SIG-M5 (cell line): ENCODE data around the gene CPEB3.
"Not testable (repeated sequence)": the region's sequence is repeated elsewhere in the genome, so short reads cannot be mapped to it uniquely, and the experiment has no call there.

Source experiments
- DNase-seq: peaks from one replicate; lab custom pipeline; 2025; lab: John Stamatoyannopoulos, UW

Gene CPEB3

GRCh38 chr10:92102601-92103213, 188.2 kb downstream of the CPEB3 start:
- DNase-seq: no peak

DNA sequence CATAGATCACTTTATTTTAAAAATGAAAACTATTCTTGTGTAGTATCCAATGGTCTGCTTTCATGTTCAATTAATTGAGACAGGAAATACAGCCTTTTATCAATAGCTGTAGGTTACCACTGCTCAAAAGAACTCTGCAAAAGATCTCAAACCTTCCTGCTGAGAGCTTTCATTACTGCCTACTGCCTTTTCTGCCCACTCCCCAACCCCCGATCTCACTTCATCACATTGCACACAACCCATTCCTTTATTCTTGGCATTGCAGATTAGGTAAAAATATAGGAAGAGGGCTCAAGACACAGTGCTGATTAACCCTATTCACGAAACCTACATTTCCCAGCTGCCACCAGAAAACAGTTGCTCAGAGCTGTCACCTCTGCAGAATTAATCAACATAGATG, 195.9 kb downstream of the CPEB3 start:
- DNase-seq: no peak

- DNase-seq: no peak
Measured at GRCh38 chr10:92091965-92092364, 198.9 kb downstream of the CPEB3 start.

DNA sequence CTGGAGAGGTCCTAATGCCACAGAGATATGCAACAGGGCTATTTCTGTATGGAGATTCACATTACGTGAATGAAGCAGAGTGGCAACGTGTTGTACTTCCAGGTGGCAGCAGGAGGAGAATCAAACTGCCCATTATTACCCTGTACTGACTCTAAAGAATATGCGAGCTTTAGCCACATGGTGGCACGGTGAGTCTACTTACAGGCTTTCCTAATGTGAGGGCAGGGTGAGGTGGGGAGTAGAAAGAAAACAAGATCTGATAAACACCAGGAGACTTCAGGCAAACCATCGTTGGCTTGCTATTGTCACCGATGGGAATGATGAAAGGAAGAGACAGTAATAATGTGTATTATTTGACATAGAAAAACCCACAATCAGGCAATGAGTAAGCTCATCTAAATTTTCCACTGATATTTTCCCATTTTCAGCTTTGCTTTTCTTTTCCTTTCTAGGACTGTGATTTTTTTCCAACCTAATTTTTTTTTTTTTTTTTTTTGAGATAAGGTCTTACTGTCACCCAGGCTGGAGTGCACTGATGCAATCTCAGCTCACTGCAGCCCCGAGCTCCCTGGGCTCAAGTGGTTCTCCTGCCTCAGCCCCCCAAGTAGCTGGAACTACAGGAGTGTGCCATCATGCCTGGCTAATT, 203.0 kb downstream of the CPEB3 start:
- DNase-seq: peak; percentile 22

- no peak for DNase-seq
Measured at GRCh38 chr10:92082583-92083280, 208.1 kb downstream of the CPEB3 start.

GRCh38 chr10:92081641-92082040, 209.2 kb downstream of the CPEB3 start:
- DNase-seq: no peak

- DNase-seq: no peak
Measured at GRCh38 chr10:92080244-92080643, 210.6 kb downstream of the CPEB3 start.

- DNase-seq: no peak
Measured at GRCh38 chr10:92079003-92079402, 211.9 kb downstream of the CPEB3 start.

- no peak for DNase-seq
Measured at GRCh38 chr10:92076722-92077121, 214.2 kb downstream of the CPEB3 start.

GRCh38 chr10:92075829-92076228, 215.0 kb downstream of the CPEB3 start:
- no peak for DNase-seq

- no peak for DNase-seq
Measured at GRCh38 chr10:92074126-92074887, 216.6 kb downstream of the CPEB3 start.

GRCh38 chr10:92068900-92069299, 222.0 kb downstream of the CPEB3 start:
- no peak for DNase-seq

DNA sequence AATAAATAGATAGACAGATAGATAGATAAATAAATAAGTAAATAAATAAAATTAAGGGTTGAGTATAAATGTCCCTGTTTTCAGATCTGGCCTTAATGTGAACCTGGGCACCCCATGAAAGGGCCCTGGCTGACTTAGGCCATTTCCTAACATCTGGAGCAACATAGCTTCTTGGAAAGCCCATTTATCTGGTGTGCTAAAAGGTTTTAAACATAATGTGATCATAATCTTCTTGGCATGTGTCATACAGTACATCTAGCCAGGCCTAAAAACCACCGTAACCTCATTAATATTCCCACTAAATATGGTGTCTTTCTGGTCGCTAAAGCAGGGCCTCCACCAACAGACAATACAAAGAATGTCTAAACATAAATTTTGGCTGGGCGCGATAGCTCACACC, 224.5 kb downstream of the CPEB3 start:
- no peak for DNase-seq

- no peak for DNase-seq
Measured at GRCh38 chr10:92064506-92064905, 226.4 kb downstream of the CPEB3 start.

GRCh38 chr10:92062273-92062672, 228.6 kb downstream of the CPEB3 start:
- no peak for DNase-seq

DNA sequence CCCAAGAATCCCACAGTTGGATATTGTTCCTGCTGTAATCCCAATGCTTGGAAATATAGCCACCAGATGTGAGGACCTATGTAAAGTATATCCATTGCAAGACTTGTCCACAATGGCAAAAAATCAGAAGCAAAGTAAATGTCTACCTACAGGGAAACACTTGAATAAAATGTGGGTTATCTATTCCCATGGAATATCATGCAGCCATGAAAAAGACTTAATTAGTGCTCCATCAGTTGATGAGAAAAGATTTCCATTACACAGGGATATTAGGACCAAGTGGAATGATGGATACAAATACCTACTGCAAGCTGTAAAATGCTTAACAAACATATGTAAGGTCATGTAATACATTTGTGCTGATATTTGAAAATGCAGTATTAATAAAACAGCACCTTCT, 236.1 kb downstream of the CPEB3 start:
- DNase-seq: no peak

DNA sequence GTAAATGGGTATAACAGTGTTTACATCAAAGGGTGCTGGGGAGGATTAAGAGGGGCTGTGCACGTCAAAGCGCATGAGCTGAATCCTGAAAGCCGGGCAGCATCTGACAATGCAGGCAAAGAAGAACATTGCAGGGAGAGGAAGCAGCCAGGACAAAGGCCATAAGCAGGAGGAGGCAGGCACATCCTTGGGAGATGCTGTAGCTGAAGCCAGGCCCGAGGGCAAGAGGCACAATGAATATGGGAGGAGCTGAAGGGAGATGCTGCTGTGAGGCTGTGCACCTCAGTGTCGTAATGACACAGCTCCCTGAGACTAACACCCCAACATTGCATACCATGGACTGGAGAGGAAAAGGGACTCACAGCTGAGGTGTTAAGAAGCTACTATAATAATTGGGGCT, 238.1 kb downstream of the CPEB3 start:
- no peak for DNase-seq

DNA sequence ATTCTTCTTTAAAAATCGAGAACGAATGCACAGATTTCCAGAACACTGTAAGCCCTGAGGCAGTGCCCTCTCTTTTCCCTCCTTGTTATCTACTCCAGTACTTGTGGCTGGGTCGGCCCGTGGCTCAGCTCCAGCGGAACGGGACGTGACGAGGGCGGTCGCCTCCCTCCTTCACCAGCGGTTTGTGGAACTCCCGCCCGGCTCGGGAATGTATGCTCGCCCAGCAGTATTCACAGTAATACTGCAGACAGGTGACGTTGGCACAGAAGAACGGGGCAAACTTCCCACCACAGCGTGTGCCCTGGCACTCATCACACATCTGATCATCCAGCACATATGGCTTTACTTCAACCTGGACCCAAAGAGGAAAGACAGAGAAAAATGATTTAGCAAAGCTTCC, 238.8 kb downstream of the CPEB3 start:
- no peak for DNase-seq

DNA sequence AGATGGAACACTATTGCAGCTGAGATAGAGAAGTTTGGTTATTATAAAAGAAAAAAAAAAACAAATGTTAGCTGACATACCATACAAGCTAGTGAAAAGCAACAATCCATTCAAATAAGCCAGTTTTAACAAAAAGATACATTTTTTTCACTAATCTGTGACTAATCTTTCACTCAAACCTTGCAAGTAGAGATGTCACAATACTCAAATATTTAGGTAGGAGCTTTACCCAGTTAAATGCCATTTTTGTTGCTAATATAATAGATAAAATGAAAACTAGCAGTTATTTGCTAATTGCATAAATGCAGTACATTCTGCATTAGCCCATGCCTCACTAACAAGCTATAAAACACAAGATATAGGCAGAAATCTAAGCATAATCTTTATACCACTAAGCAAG, 243.7 kb downstream of the CPEB3 start:
- DNase-seq: no peak

- no peak for DNase-seq
Measured at GRCh38 chr10:92045641-92046106, 245.2 kb downstream of the CPEB3 start.

DNA sequence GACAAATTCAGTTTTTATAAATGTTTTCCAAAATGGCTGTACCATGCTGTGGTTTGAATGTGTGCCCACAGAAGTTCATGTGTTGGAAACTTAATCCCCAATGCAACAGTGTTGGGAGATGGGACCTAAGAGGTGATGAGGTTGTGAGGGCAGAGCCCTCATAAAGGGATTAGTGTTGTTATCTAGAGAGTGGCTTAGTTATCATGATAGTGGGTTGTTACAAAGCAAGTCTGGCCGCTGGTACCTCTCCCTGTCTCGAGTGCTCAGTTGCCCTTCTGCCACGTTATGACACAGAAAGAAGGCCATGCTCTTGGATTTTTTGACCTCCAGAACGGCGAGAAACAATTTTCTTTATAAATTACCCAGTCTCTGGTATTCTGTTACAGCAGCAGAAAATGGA, 248.3 kb downstream of the CPEB3 start:
- no peak for DNase-seq

- DNase-seq: no peak
Measured at GRCh38 chr10:92038949-92039348, 251.9 kb downstream of the CPEB3 start.

GRCh38 chr10:92033070-92033469, 257.8 kb downstream of the CPEB3 start:
- not testable (repeated sequence) for DNase-seq
